ENCODE data around the gene PDZD2.

Gene PDZD2

DNA sequence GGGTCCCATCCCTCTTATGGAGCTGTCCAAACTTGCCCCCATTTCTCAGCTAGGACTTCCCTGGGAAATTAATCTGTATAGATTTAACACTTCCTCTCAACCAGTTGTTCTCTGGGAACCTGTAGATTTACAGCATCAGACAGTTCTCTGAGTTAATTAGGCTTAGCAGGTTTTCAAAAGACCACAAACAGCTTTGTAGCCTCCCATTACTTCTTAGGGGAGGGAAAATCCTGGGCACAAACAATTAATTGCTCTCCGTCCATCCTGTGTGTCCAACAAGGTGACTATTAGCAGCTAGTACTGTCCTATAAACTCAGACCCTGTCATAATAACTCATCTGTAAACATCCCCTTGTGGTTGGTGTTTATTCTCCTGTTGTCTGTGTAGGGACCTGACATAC, 337.2 kb downstream of the PDZD2 start:
- ATAC-seq (ENCODE audit: low read depth) (0 out of 3 replicates have a peak, but pooled peaks have one; percentile 19), DNase-seq (ENCODE audit: low spot score) (no peak)
- Histone ChIP-seq H3K27me3 (ENCODE audit: insufficient read depth, poor library complexity, severe bottlenecking) (no peaks in the 10 kb centered on the region), H3K4me1 (ENCODE audit: insufficient read depth, poor library complexity, severe bottlenecking) (no peaks in the 10 kb centered on the region), H3K9me3 (ENCODE audit: severe bottlenecking) (no peaks in the 10 kb centered on the region), H3K27ac (ENCODE audit: poor library complexity, severe bottlenecking) (no peak overlapping the region), H3K4me3 (ENCODE audit: severe bottlenecking) (no peak overlapping the region), H3K36me3 (ENCODE audit: low read depth) (no peaks in the 10 kb centered on the region)
- TF ChIP-seq, protein P1, sequence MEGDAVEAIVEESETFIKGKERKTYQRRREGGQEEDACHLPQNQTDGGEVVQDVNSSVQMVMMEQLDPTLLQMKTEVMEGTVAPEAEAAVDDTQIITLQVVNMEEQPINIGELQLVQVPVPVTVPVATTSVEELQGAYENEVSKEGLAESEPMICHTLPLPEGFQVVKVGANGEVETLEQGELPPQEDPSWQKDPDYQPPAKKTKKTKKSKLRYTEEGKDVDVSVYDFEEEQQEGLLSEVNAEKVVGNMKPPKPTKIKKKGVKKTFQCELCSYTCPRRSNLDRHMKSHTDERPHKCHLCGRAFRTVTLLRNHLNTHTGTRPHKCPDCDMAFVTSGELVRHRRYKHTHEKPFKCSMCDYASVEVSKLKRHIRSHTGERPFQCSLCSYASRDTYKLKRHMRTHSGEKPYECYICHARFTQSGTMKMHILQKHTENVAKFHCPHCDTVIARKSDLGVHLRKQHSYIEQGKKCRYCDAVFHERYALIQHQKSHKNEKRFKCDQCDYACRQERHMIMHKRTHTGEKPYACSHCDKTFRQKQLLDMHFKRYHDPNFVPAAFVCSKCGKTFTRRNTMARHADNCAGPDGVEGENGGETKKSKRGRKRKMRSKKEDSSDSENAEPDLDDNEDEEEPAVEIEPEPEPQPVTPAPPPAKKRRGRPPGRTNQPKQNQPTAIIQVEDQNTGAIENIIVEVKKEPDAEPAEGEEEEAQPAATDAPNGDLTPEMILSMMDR (IDR thresholded peaks at IDR 0.05; ENCODE audit: poor library complexity, severe bottlenecking) = no peak

DNA sequence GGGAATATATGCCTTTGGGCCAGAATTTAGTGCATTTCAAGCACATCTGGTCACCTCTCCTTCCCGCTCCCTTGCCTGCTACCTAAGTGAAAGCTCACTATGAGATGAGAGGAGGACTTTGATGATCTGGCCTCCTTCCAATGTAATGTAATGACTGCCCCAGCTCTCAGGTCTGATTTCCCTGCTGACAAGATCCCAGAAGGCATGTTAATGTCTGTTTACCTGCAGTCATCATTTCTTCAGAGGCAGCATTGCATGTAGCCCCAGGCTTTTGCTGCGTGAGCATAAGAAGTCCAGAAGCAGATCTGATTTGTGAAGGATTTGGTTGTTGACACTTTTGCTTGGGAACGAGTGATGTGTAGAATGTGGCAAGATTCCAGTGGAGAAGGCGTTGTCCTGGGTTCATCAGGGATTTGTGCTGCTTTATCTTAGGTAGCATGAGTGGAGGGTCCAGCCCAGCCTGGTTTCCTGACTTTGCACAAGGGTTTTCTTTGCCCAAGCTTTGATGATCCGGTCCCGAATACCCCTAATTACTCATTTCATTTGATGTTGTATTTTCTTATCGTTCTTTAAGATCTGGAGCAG, 342.5 kb downstream of the PDZD2 start:
- H3K27ac ChIP-seq (ENCODE audit: poor library complexity, severe bottlenecking) = no peak overlapping the region
- ATAC-seq (ENCODE audit: low read depth) (no peak), DNase-seq (ENCODE audit: low spot score) (no peak)
- no peaks in the 10 kb centered on the region for H3K27me3 ChIP-seq (ENCODE audit: insufficient read depth, poor library complexity, severe bottlenecking)
- H3K4me3 ChIP-seq (ENCODE audit: severe bottlenecking) = no peak overlapping the region
- TF ChIP-seq, protein P1 (IDR thresholded peaks at IDR 0.05; ENCODE audit: poor library complexity, severe bottlenecking) = no peak
- no peaks in the 10 kb centered on the region for H3K4me1 ChIP-seq (ENCODE audit: insufficient read depth, poor library complexity, severe bottlenecking)
- H3K9me3 ChIP-seq (ENCODE audit: severe bottlenecking) = no peaks in the 10 kb centered on the region
- H3K36me3 ChIP-seq (ENCODE audit: low read depth) = no peaks in the 10 kb centered on the region

DNA sequence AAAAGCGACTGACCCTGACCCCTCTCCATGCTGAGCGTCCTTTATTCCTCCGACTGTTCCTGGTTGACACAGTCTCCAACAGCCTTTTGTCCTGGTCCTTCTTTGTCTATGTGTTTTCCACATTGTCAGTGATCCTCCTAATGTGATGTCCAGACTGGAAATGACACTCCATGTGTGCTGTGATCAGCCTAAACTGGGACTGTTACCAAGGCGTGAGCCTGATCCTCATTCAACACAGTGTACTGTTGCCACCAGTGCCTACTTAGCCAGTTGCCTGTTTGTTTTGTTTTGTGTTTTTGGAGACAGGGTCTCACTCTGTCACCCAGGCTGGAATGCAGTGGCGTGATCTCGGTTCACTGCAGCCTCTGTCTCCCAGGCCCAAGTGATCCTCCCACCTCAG, 343.1 kb downstream of the PDZD2 start:
- TF ChIP-seq, protein P1 (IDR thresholded peaks at IDR 0.05; ENCODE audit: poor library complexity, severe bottlenecking) = no peak
- Histone ChIP-seq H3K4me3 (ENCODE audit: severe bottlenecking) (no peak overlapping the region), H3K27ac (ENCODE audit: poor library complexity, severe bottlenecking) (no peak overlapping the region), H3K4me1 (ENCODE audit: insufficient read depth, poor library complexity, severe bottlenecking) (peaks cover 5% of the 10 kb centered on the region), H3K36me3 (ENCODE audit: low read depth) (no peaks in the 10 kb centered on the region), H3K9me3 (ENCODE audit: severe bottlenecking) (no peaks in the 10 kb centered on the region), H3K27me3 (ENCODE audit: insufficient read depth, poor library complexity, severe bottlenecking) (no peaks in the 10 kb centered on the region)
- DNase-seq (ENCODE audit: low spot score) = no peak
- no peak for ATAC-seq (ENCODE audit: low read depth)

DNA sequence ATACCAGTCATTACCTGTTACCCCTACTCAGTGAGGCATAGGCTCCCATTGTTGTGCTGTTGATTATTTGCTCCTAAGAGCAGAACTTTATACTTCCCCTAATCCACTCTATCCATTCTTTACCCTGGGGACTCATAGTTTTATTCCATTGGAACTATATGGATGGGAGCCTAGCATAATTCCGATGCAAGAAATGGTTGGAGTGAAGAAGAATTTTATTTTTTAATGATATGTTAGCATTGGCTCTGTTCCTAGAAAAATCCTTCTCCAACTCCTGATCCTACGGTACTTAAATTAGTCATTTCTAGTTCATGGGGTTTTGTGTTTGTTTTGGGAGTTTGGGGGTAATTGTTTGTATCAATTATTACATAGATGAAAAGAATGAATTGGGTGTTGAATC, 343.7 kb downstream of the PDZD2 start:
- Histone ChIP-seq H3K36me3 (ENCODE audit: low read depth) (no peaks in the 10 kb centered on the region), H3K27me3 (ENCODE audit: insufficient read depth, poor library complexity, severe bottlenecking) (no peaks in the 10 kb centered on the region), H3K4me3 (ENCODE audit: severe bottlenecking) (no peak overlapping the region), H3K9me3 (ENCODE audit: severe bottlenecking) (no peaks in the 10 kb centered on the region), H3K4me1 (ENCODE audit: insufficient read depth, poor library complexity, severe bottlenecking) (peaks cover 8% of the 10 kb centered on the region), H3K27ac (ENCODE audit: poor library complexity, severe bottlenecking) (no peak overlapping the region)
- DNase-seq (ENCODE audit: low spot score) (no peak), ATAC-seq (ENCODE audit: low read depth) (no peak)
- TF ChIP-seq, protein P1 (IDR thresholded peaks at IDR 0.05; ENCODE audit: poor library complexity, severe bottlenecking) = no peak

DNA sequence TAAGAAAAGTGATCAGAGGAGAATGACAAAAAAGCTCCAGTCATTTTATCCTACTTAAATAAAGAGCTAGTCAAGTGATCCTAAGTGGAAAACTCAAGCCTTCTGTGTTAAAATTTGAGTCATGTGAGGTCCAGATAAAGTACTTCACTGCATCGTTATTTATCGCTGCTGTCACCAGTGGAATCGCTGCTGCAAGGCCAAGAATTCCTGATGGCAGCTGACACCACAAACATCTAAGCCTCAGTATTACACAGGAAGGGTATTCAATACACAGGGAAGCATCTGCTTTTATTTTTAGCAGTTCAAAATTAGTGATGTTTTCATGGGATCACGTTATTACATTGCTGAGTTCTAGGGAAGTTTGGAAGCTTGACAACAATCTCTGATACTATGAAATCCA, 344.9 kb downstream of the PDZD2 start:
- Histone ChIP-seq H3K4me1 (ENCODE audit: insufficient read depth, poor library complexity, severe bottlenecking) (peaks cover 18% of the 10 kb centered on the region), H3K4me3 (ENCODE audit: severe bottlenecking) (no peak overlapping the region)

More for the DNA sequence above, 344.9 kb downstream of the PDZD2 start:
- DNase-seq (ENCODE audit: low spot score) (no peak), ATAC-seq (ENCODE audit: low read depth) (no peak)
- no peaks in the 10 kb centered on the region for H3K27me3 ChIP-seq (ENCODE audit: insufficient read depth, poor library complexity, severe bottlenecking)
- H3K9me3 ChIP-seq (ENCODE audit: severe bottlenecking) = no peaks in the 10 kb centered on the region
- no peak overlapping the region for H3K27ac ChIP-seq (ENCODE audit: poor library complexity, severe bottlenecking)
- no peaks in the 10 kb centered on the region for H3K36me3 ChIP-seq (ENCODE audit: low read depth)
- TF ChIP-seq, protein P1 (IDR thresholded peaks at IDR 0.05; ENCODE audit: poor library complexity, severe bottlenecking) = no peak

Data from RWPE2 (cell line).